HL-60 (cell line): ENCODE data around the gene PIGBOS1.

Experiments used
- POLR2AphosphoS5 ChIP-seq: IDR thresholded peaks from 2 replicates; pipeline ENCODE4 v1.6.1; 2012; ENCODE audit warnings: low read depth
- REST ChIP-seq: IDR thresholded peaks from 2 replicates; pipeline ENCODE4 v1.6.1; 2012; ENCODE audit warnings: low read depth; ENCODE audit not compliant: insufficient replicate concordance
- TF ChIP-seq, protein P1 (sequence below): IDR thresholded peaks from one replicate; pipeline ENCODE4 v1.5.1; 2011; ENCODE audit warnings: low read length, control low read depth, inconsistent platforms; ENCODE audit not compliant: insufficient read depth

DNA sequence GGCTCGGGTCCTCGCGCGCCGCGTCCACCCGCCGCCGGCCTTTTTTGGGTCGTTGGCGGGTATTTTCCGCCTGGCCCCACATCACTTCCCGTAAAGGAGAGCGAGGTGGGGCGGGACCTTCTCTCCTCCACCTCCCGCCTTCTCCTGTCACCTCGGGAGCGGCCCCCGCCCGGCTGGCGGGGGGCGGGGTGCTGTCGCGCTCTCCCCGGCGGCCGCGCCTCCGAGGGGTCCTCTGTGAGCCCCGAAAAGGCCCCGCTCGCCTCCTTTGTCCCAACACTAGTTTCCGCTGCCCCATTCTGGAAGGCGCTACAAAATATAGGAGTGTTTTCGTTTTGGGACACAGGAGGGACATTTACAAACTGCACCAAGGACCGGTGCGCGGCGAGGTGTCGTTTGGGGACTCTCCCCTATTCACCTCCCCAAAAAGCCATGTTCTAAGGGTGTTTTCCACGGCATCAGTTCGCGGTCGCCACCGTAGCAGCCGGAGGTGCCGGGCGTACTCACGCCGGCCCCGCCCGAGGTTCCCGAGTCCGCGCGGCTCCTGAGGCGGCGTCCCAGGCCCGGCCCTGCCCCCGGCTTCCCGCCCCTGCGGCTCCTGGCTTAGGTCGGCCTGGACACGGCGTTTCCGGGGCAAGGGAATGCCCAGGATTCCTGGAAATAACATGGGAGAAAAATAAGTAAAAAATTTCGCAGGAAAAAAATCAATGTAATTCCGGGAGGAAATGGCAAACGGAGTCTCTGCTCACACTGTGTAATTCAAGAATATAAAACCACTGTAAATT, 29.0 kb downstream of the PIGBOS1 start, which contains the start of gene RAB27A:
- TF ChIP-seq REST (peak; percentile 24), POLR2AphosphoS5 (peak; percentile 50)
- TF ChIP-seq, protein P1, sequence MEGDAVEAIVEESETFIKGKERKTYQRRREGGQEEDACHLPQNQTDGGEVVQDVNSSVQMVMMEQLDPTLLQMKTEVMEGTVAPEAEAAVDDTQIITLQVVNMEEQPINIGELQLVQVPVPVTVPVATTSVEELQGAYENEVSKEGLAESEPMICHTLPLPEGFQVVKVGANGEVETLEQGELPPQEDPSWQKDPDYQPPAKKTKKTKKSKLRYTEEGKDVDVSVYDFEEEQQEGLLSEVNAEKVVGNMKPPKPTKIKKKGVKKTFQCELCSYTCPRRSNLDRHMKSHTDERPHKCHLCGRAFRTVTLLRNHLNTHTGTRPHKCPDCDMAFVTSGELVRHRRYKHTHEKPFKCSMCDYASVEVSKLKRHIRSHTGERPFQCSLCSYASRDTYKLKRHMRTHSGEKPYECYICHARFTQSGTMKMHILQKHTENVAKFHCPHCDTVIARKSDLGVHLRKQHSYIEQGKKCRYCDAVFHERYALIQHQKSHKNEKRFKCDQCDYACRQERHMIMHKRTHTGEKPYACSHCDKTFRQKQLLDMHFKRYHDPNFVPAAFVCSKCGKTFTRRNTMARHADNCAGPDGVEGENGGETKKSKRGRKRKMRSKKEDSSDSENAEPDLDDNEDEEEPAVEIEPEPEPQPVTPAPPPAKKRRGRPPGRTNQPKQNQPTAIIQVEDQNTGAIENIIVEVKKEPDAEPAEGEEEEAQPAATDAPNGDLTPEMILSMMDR = no peak
